Measurements from ENCODE around the gene EPHB2. TPM values are rescaled to one million over a fixed set of nuclear protein-coding genes. Genes with fewer than 3 reads are reported as not detected.

The EPHB2 gene
- total and polyA plus RNA-seq, 2 of the 13 experiments (the other 11 are each of a cell fraction or from before 2014, with no cell fraction given): 0.03 to 0.11 TPM

- TF ChIP-seq, protein P1, sequence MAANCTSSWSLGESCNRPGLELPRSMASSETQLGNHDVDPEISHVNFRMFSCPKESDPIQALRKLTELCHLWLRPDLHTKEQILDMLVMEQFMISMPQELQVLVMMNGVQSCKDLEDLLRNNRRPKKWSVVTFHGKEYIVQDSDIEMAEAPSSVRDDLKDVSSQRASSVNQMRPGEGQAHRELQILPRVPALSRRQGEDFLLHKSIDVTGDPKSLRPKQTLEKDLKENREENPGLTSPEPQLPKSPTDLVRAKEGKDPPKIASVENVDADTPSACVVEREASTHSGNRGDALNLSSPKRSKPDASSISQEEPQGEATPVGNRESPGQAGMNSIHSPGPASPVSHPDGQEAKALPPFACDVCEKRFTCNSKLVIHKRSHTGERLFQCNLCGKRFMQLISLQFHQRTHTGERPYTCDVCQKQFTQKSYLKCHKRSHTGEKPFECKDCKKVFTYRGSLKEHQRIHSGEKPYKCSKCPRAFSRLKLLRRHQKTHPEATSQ (CRISPR knock-in tag; IDR thresholded peaks at IDR 0.05; ENCODE audit: borderline replicate concordance): no peak
- TF ChIP-seq REXO4 (CRISPR knock-in tag; IDR thresholded peaks at IDR 0.05; ENCODE audit: borderline replicate concordance) (no peak), NPAS2 (CRISPR knock-in tag; IDR thresholded peaks at IDR 0.05; ENCODE audit: borderline replicate concordance) (no peak), E2F5 (CRISPR knock-in tag; conservative IDR thresholded peaks at IDR 0.05) (no peak), KDM4B (CRISPR knock-in tag; IDR thresholded peaks at IDR 0.05) (no peak), ZNF597 (CRISPR knock-in tag; IDR thresholded peaks at IDR 0.05) (no peak), ZNF253 (CRISPR knock-in tag; IDR thresholded peaks at IDR 0.05; ENCODE audit: borderline replicate concordance) (no peak), ZKSCAN1 (IDR thresholded peaks at IDR 0.05; ENCODE audit: low read length) (no peak), SRSF1 (optimal IDR thresholded peaks at IDR 0.05; ENCODE audit: low read depth, low read length) (no peak), CCAR2 (optimal IDR thresholded peaks at IDR 0.05; ENCODE audit: low read depth, low read length) (no peak), FOXJ3 (CRISPR knock-in tag; IDR thresholded peaks at IDR 0.05; ENCODE audit: borderline replicate concordance) (no peak), ZNF792 (CRISPR knock-in tag; IDR thresholded peaks at IDR 0.05) (no peak)
Observed at GRCh38 chr1:22772014-22772413, 61.4 kb downstream of the EPHB2 start (continued).

Data from HepG2 (cell line).